Measurements from ENCODE around the gene XBP1.

GRCh38 chr22:28843633-28844032, 43.3 kb upstream of the XBP1 start:
- TF ChIP-seq POLR2A (IDR thresholded peaks at IDR 0.05; ENCODE audit: low read length) (no peak), GATA1 (IDR thresholded peaks at IDR 0.05; ENCODE audit: low read depth, low read length) (no peak)

Data from erythroblast (primary cell).